T-helper 1 cell treated with Interleukin-12 subunit alpha and Interleukin-12 subunit beta and Interleukin-4 antibody, amounts not matched to agents 30 ng/mL and 1 ng/mL, for 36 hours (primary cell): ENCODE data around the gene CTSA. TPM values are rescaled to one million over a fixed set of nuclear protein-coding genes. Genes with fewer than 3 reads are reported as not detected.

Experiments
- intact Hi-C: fragments of 100-400 bp; cut with micrococcal nuclease; formaldehyde crosslinking; loops from one replicate; pipeline ENCODE4 v1.15.1; 2024
- total RNA-seq: library from RNA; stranded (reverse); gene quantifications from 2 replicates; pipeline ENCODE4 v1.2.3, GENCODE V29; 2022

Gene CTSA
- total RNA-seq, 1 donor from 2014 or later, result 72.3 TPM

GRCh38 chr20:45911486-45912343, 20.6 kb downstream of the CTSA start, which contains the start of gene PLTP:
TSS of gene PLTP (minus strand) at chr20:45912155. CDS start at chr20:45911452, 703 bp downstream.
- intact Hi-C loops, result loop anchor here (1.0 to 2.0 kb wide), 4 partner anchors 24 to 61 kb away; partner anchors contain the start of genes ACOT8, ZNF335, ZSWIM1 and ZSWIM3

- intact Hi-C loops, result no loop called here
Observed at GRCh38 chr20:45912344-45912682, 21.2 kb downstream of the CTSA start.

GRCh38 chr20:45913116-45913515, 22.0 kb downstream of the CTSA start:
- intact Hi-C loops, result no loop called here

- intact Hi-C loops, result no loop called here
Observed at GRCh38 chr20:45917790-45918141, 26.6 kb downstream of the CTSA start.

- intact Hi-C loops, result no loop called here
Observed at GRCh38 chr20:45918182-45918737, 27.1 kb downstream of the CTSA start.

- intact Hi-C loops, result no loop called here
Observed at GRCh38 chr20:45918779-45919537, 27.8 kb downstream of the CTSA start.

GRCh38 chr20:45919542-45920399, 28.6 kb downstream of the CTSA start:
- intact Hi-C loops, result no loop called here

GRCh38 chr20:45920462-45921336, 29.6 kb downstream of the CTSA start:
- intact Hi-C loops, result no loop called here

GRCh38 chr20:45921337-45922189, 30.4 kb downstream of the CTSA start:
- intact Hi-C loops, result no loop called here

GRCh38 chr20:45924391-45925261, 33.5 kb downstream of the CTSA start:
- intact Hi-C loops, result no loop called here

- intact Hi-C loops, result no loop called here
Observed at GRCh38 chr20:45925821-45926506, 34.8 kb downstream of the CTSA start.

GRCh38 chr20:45926731-45927070, 35.6 kb downstream of the CTSA start:
- intact Hi-C loops, result no loop called here

- intact Hi-C loops, result no loop called here
Observed at GRCh38 chr20:45927071-45927878, 36.1 kb downstream of the CTSA start.

- intact Hi-C loops, result loop anchor here (5.0 kb wide), 2 partner anchors 964 to 1416 kb away; partner anchors contain the start of gene STK4
Observed at GRCh38 chr20:45931680-45932079, 40.5 kb downstream of the CTSA start.

- intact Hi-C loops, result loop anchor here (1.0 to 5.0 kb wide), 6 partner anchors 42 to 1414 kb away; partner anchors contain the start of genes CTSA, DNTTIP1, NEURL2 and STK4
Observed at GRCh38 chr20:45933266-45934045, 42.3 kb downstream of the CTSA start.
